ENCODE results near the gene PTPN12. TPM values are rescaled to one million over a fixed set of nuclear protein-coding genes. Genes with fewer than 3 reads are reported as not detected.

Gene PTPN12
- total and polyA plus RNA-seq, 2 of the 4 experiments (the other 2 are of a cell fraction): 24.7 to 31.0 TPM

- no peaks in the 10 kb centered on the region for H4K20me1 ChIP-seq (ENCODE audit: insufficient read depth, low read length)
- no peak overlapping the region for H4K91ac ChIP-seq (ENCODE audit: insufficient read depth, low read depth, low read length)
- no peak overlapping the region for H2AK9ac ChIP-seq (replicated peaks; ENCODE audit: low read depth, low read length, poor library complexity)
- no peak overlapping the region for H3K4me3 ChIP-seq (ENCODE audit: insufficient read depth, low read depth, low read length)
- DNase-seq: no peak
- ChIA-PET CTCF (interaction anchor here (0.7 kb wide), 1 partner anchor 61 kb away, joined by 5 read pairs; no protein-coding TSS in a partner anchor), POLR2A (ENCODE audit: unreplicated experiment) (no interaction called here)
- dilution Hi-C loops (cut with HindIII; ENCODE audit: low sequenced_read_pairs, unreplicated experiment) (no loop called here), intact Hi-C loops (cut with micrococcal nuclease) (no loop called here), in situ Hi-C loops (cut with MboI; ENCODE audit: low sequenced_read_pairs) (no loop called here)
- no peak overlapping the region for H3K18ac ChIP-seq (ENCODE audit: low read depth, low read length)
- no peaks in the 10 kb centered on the region for H3K27me3 ChIP-seq (ENCODE audit: control insufficient read depth, insufficient read depth, low read length)
- no peak overlapping the region for H3K14ac ChIP-seq (replicated peaks; ENCODE audit: low read depth, low read length)
- TF ChIP-seq MXI1 (IDR thresholded peaks at IDR 0.05; ENCODE audit: borderline replicate concordance, low read depth, low read length) (no peak), POLR2A (IDR thresholded peaks at IDR 0.05; ENCODE audit: low read depth, low read length) (no peak), RFX5 (IDR thresholded peaks at IDR 0.05; ENCODE audit: low read depth, low read length) (no peak), BHLHE40 (IDR thresholded peaks at IDR 0.05; ENCODE audit: low read depth, low read length) (no peak), CEBPB (IDR thresholded peaks at IDR 0.05; ENCODE audit: low read depth, low read length) (no peak), FOS (IDR thresholded peaks at IDR 0.05; ENCODE audit: low read depth, low read length) (no peak), RAD21 (IDR thresholded peaks at IDR 0.05; ENCODE audit: low read length) (no peak), CHD1 (IDR thresholded peaks at IDR 0.05; ENCODE audit: low read depth, low read length) (no peak), SMC3 (IDR thresholded peaks at IDR 0.05; ENCODE audit: low read depth, low read length) (no peak), USF2 (IDR thresholded peaks at IDR 0.05; ENCODE audit: low read depth, low read length) (no peak), MAFK (IDR thresholded peaks at IDR 0.05; ENCODE audit: low read depth, low read length) (no peak)
- H2BK20ac ChIP-seq (ENCODE audit: low read depth, low read length): no peak overlapping the region
- no peaks in the 10 kb centered on the region for H3K79me1 ChIP-seq (ENCODE audit: low read depth in 1 of 2, low read length in 2 of 2)
- no peak overlapping the region for H4K5ac ChIP-seq (ENCODE audit: low read depth, low read length)
- H3K9ac ChIP-seq (ENCODE audit: low read depth, low read length): no peak overlapping the region
- no peak overlapping the region for H3K4me2 ChIP-seq (ENCODE audit: low read depth, low read length)
- no peak overlapping the region for H2AFZ ChIP-seq (replicated peaks; ENCODE audit: low read length, poor library complexity)
- BruUV-seq (replicated peaks): no TSS peak
- no peak overlapping the region for H3K23ac ChIP-seq (ENCODE audit: low read depth, low read length)
- H2BK5ac ChIP-seq (ENCODE audit: low read depth, low read length, poor library complexity, severe bottlenecking): no peak overlapping the region
- no peak overlapping the region for H3K4ac ChIP-seq (ENCODE audit: low read depth, low read length)
- H3K56ac ChIP-seq (ENCODE audit: extremely low read depth, insufficient read depth, low read length): no peak overlapping the region
- H2BK15ac ChIP-seq (ENCODE audit: low read depth, low read length): no peak overlapping the region
- no peaks in the 10 kb centered on the region for H3K9me1 ChIP-seq (ENCODE audit: insufficient read depth, low read length)
- H3K27ac ChIP-seq (ENCODE audit: insufficient read depth, low read length): no peak overlapping the region
- no peaks in the 10 kb centered on the region for H3K36me3 ChIP-seq (ENCODE audit: control insufficient read depth, insufficient read depth, low read length)
- H2AK5ac ChIP-seq (ENCODE audit: low read depth, low read length): no peak overlapping the region
- peaks cover 4% of the 10 kb centered on the region; the same call in 1 of the 2 replicates for H3K4me1 ChIP-seq (ENCODE audit: control insufficient read depth, insufficient read depth, low read length)
- H3K9me3 ChIP-seq (ENCODE audit: control insufficient read depth, insufficient read depth, low read length): no peaks in the 10 kb centered on the region
- H2BK120ac ChIP-seq (ENCODE audit: low read depth, low read length): no peak overlapping the region
- no peak for ATAC-seq (ENCODE audit: low read depth)
- no peak overlapping the region for H4K8ac ChIP-seq (ENCODE audit: low read depth in 2 of 2, low read length in 2 of 2)
These were observed 8.7 kb upstream of the PTPN12 start for GRCh38 chr7:77528368-77528767.

Data from IMR-90 (cell line).